Testis (tissue), 3 donors: ENCODE measurements around the gene ASB4. TPM values are rescaled to one million over a fixed set of nuclear protein-coding genes. Genes with fewer than 3 reads are reported as not detected.

Source experiments
- DNase-seq: peaks from one replicate; pipeline ENCODE4 v3.0.0-alpha.2; 2019
- H3K27ac ChIP-seq, 2 donors: fragments of 200-600 bp; sonication (generic); one replicate each; pipeline ENCODE4 v1.5.1; 2019
- H3K27me3 ChIP-seq: fragments of 200-600 bp; sonication (generic); one replicate; pipeline ENCODE4 v1.5.1; 2019
- H3K36me3 ChIP-seq: fragments of 200-600 bp; sonication (generic); one replicate; pipeline ENCODE4 v1.5.1; 2017; ENCODE audit warnings: low read depth; ENCODE audit errors: missing control alignments
- H3K4me1 ChIP-seq: fragments of 200-600 bp; sonication (generic); one replicate; pipeline ENCODE4 v1.5.1; 2019
- H3K4me3 ChIP-seq, 2 donors: fragments of 200-600 bp; sonication (generic); one replicate each; pipeline ENCODE4 v1.5.1; 2017 to 2019
- H3K9me3 ChIP-seq: fragments of 200-600 bp; sonication (generic); one replicate; pipeline ENCODE4 v1.5.1; 2017
- POLR2A ChIP-seq: fragments of 450-650 bp; IDR thresholded peaks from one replicate; pipeline ENCODE4 v1.6.1; 2017; ENCODE audit warnings: antibody characterized with exemption, mild to moderate bottlenecking, moderate library complexity
- WGBS, 2 donors: methylation state at CpG; one replicate each; pipeline ENCODE4 v1.1.5; 2018; 5-methylcytosine and 5-hydroxymethylcytosine counted together
- intact Hi-C: fragments of 100-400 bp; cut with DNase I; formaldehyde crosslinking; loops from one replicate; pipeline ENCODE4 v1.15.1; 2023; ENCODE audit warnings: low total_unique reads
- polyA plus RNA-seq: library from polyadenylated mRNA; stranded (reverse); fragments of 350-450 nt; fragmentation: Illumina TruSeq; extraction: RNeasy Lipid Tissue Mini Kit (QIAGEN cat#74804); gene quantifications from one replicate; pipeline ENCODE4 v1.2.3, GENCODE V29; 2014; ENCODE audit warnings: low read depth, low replicate concordance; ENCODE audit not compliant: insufficient read depth
- total RNA-seq, 2 donors: library from RNA; depleted of rRNA; stranded (reverse); fragments of >200 nt; gene quantifications; one replicate each; pipeline ENCODE4 v1.2.3, GENCODE V29; 2016
- TF ChIP-seq, protein P1 (sequence below), 3 experiments: fragments of 450-650 bp in 2 of 3; fragments of 200-600 bp in 1 of 3; sonication (generic) in 1 of 3; IDR thresholded peaks; one replicate each; pipeline ENCODE4 v1.5.1; 2016 to 2019; ENCODE audit warnings: antibody characterized with exemption in 3 of 3, mild to moderate bottlenecking in 2 of 3, moderate library complexity in 1 of 3

The ASB4 gene
- total and polyA plus RNA-seq, 3 donors from 2014 or later, result 0.12 to 1.9 (median 1.0) TPM

DNA sequence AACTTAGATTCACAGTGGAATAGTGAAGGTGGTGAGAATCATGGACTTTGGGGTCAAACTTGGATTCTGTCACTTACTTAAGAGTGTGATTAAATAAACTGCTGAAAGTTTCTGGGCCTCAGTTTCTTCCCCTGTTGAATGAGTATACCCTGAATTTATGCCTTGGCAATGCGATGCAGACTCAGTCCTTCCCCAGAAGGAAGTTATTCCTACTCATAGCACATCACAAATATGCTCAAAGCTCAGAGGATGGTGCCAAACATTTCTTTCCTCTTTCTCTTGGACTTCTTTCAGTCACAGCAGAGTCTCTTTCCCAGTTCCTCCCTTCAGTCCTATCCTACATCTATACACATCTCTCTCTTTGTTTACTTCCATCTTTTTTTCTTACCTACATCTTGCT, 45.1 kb downstream of the ASB4 start:
- Histone ChIP-seq H3K4me3 (no peak overlapping the region), H3K27me3 (no peaks in the 10 kb centered on the region), H3K9me3 (no peaks in the 10 kb centered on the region), H3K4me1 (peaks cover 3% of the 10 kb centered on the region), H3K27ac (no peak overlapping the region), H3K36me3 (no peaks in the 10 kb centered on the region)
- no peak for DNase-seq
- WGBS, 2 donors, result 93 to 94% methylated on average over 1 of the region's 1 CpG
- intact Hi-C loops, result no loop called here
- TF ChIP-seq POLR2A, result no peak
- TF ChIP-seq, protein P1, sequence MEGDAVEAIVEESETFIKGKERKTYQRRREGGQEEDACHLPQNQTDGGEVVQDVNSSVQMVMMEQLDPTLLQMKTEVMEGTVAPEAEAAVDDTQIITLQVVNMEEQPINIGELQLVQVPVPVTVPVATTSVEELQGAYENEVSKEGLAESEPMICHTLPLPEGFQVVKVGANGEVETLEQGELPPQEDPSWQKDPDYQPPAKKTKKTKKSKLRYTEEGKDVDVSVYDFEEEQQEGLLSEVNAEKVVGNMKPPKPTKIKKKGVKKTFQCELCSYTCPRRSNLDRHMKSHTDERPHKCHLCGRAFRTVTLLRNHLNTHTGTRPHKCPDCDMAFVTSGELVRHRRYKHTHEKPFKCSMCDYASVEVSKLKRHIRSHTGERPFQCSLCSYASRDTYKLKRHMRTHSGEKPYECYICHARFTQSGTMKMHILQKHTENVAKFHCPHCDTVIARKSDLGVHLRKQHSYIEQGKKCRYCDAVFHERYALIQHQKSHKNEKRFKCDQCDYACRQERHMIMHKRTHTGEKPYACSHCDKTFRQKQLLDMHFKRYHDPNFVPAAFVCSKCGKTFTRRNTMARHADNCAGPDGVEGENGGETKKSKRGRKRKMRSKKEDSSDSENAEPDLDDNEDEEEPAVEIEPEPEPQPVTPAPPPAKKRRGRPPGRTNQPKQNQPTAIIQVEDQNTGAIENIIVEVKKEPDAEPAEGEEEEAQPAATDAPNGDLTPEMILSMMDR (IDR thresholded peaks at IDR 0.05), result no peak

DNA sequence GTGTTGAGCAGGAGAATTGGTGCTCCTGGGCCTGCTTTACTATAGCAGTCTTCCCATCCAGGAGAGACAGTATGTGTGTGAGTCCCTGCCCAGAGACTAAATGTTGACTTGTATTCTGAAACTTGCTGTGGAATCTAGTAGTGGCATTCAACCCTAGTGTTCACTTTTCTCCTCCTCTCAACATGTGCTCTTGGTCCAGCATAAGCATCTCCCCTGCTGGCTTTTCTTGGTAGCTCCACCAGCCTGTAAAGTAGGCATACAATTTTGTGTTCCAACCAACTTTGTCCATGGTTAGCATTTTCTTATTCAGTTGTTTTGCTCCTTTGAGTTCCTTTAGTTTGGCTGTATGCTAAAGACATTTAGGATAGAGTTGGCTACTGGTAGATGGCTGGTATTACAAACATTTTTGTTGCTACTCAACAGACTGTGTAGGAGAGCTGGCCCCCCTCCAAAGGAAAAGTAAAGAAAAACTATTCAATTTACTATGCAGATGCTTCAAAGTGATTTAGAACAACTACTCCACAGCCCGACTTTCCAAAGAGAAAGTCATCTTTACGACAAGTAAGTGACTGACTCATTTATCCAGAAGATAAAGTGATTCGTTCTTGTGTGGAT, 46.0 kb downstream of the ASB4 start:
- Histone ChIP-seq H3K4me1 (no peaks in the 10 kb centered on the region), H3K36me3 (no peaks in the 10 kb centered on the region), H3K4me3 (no peak overlapping the region), H3K9me3 (no peaks in the 10 kb centered on the region), H3K27me3 (no peaks in the 10 kb centered on the region), H3K27ac (no peak overlapping the region)
- TF ChIP-seq, protein P1 (IDR thresholded peaks at IDR 0.05), result no peak
- TF ChIP-seq POLR2A, result no peak
- 65 to 73% methylated on average over 3 of the region's 3 CpGs for WGBS, 2 donors
- no peak for DNase-seq
- intact Hi-C loops, result no loop called here

DNA sequence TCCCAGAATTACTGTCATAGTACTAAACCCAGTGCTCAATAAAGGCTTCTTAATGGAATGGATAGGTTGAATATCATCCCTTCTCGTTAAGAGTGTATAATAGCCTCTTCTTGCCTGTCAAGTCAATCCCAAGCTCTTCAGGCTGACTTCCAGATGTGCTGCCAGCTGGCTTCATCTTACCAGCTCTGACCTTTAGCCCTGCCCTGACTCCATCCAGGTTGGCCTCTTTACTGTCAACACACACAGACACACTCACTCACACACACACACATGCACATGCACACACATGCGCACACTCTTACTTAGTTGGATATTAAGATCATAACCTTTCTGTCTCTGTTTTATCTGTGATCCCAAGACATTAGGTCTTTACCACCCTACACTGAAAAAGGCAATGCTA, 49.1 kb downstream of the ASB4 start:
- Histone ChIP-seq H3K9me3 (no peaks in the 10 kb centered on the region), H3K27ac (no peak overlapping the region), H3K27me3 (no peaks in the 10 kb centered on the region), H3K4me1 (no peaks in the 10 kb centered on the region), H3K4me3 (no peak overlapping the region), H3K36me3 (no peaks in the 10 kb centered on the region)
- no peak for DNase-seq
- intact Hi-C loops, result no loop called here
- WGBS, 2 donors, result 73 to 82% methylated on average over 2 of the region's 2 CpGs
- TF ChIP-seq, protein P1 (IDR thresholded peaks at IDR 0.05), result no peak
- no peak for TF ChIP-seq POLR2A

DNA sequence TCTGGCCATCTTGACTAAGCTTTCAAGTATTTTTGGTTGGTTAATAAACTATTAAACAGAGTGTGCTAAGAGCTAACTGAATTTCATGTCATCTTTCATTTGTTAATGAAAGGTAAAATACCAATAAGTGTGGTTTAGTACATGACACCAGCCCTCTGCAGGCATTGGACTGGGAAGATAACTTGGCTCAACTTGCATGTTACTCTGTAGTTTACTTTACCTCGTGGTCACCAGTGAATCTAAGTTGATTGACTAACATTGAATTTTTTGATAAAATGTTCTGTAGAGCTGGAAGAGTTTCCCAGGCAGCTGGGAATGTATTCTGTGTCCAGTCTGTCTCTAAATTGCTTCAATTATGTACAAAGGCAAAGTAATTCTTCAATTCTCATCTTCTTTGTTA, 49.9 kb downstream of the ASB4 start:
- no peak overlapping the region for H3K4me3 ChIP-seq
- no peak overlapping the region for H3K27ac ChIP-seq
- H3K27me3 ChIP-seq, result no peaks in the 10 kb centered on the region
- no peaks in the 10 kb centered on the region for H3K9me3 ChIP-seq
- intact Hi-C loops, result no loop called here
- no peak for DNase-seq
- TF ChIP-seq, protein P1 (IDR thresholded peaks at IDR 0.05), result no peak
- H3K36me3 ChIP-seq, result no peaks in the 10 kb centered on the region
- H3K4me1 ChIP-seq, result no peaks in the 10 kb centered on the region
- 43 to 57% methylated on average over 1 of the region's 1 CpG for WGBS, 2 donors

DNA sequence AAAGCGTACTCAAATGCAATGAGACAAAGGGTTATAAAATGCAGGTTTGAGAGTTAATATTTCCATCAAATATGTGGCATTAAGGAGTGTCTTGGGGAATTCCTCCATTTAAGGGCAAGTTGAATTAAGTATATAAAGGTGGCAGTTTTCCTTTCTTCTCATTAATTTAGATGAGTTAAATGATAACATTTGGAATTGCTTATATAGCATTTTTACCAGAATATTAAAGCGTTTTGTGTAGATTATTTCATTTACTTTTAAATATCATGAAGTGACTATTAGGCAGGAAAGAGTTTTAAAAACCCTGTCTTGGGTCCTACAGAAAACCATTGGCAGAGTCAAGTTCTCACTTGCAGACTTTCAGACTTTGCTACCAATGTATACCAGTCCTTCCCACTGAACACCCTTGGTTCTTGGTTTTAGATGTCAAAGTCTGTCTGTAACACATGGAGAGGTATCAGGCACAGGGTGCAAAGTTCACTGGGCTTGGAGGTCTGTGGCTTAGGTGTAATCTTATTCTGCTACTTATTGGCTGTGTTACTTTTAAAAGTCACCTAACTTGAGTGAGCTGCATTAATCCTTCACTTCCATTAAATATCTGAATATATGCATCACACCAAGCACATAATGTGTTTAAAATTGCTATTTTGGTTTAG, 51.0 kb downstream of the ASB4 start:
- H3K27me3 ChIP-seq, result no peaks in the 10 kb centered on the region
- DNase-seq, result no peak
- H3K36me3 ChIP-seq, result no peaks in the 10 kb centered on the region
- no peaks in the 10 kb centered on the region for H3K9me3 ChIP-seq
- TF ChIP-seq, protein P1 (IDR thresholded peaks at IDR 0.05), result no peak
- TF ChIP-seq POLR2A, result no peak
- H3K4me1 ChIP-seq, result no peaks in the 10 kb centered on the region
- intact Hi-C loops, result no loop called here
- H3K27ac ChIP-seq, result no peak overlapping the region
- H3K4me3 ChIP-seq, result no peak overlapping the region
- WGBS, 2 donors, result 87 to 98% methylated on average over 2 of the region's 2 CpGs
